Epithelial cell of esophagus (primary cell): ENCODE measurements around the gene ZNF831.

Experiments
- DNase-seq: peaks from one replicate; pipeline ENCODE4 v3.0.0; 2010; ENCODE audit warnings: low read depth
- H3K4me3 ChIP-seq: 2 replicates; pipeline ENCODE4 v1.5.1; 2011; ENCODE audit warnings: mild to moderate bottlenecking, low read length, control low read depth
- CTCF ChIP-seq: IDR thresholded peaks from 2 replicates; pipeline ENCODE4 v1.5.1; 2011; ENCODE audit warnings: low read depth, mild to moderate bottlenecking, low read length, control low read depth, inconsistent platforms; ENCODE audit not compliant: insufficient read depth; ENCODE audit errors: missing control alignments

ZNF831 gene

GRCh38 chr20:59223750-59224149 is 60.1 kb downstream of the ZNF831 start:
- no peak for TF ChIP-seq CTCF
- DNase-seq, result no peak
- H3K4me3 ChIP-seq, result no peak overlapping the region

- no peak overlapping the region for H3K4me3 ChIP-seq
- no peak for DNase-seq
- TF ChIP-seq CTCF, result no peak
Observed at GRCh38 chr20:59224236-59224635, 60.6 kb downstream of the ZNF831 start.

GRCh38 chr20:59230385-59230784 is 66.8 kb downstream of the ZNF831 start:
- H3K4me3 ChIP-seq, result no peak overlapping the region
- no peak for DNase-seq
- no peak for TF ChIP-seq CTCF

GRCh38 chr20:59231124-59231804 is 67.6 kb downstream of the ZNF831 start:
- no peak for TF ChIP-seq CTCF
- H3K4me3 ChIP-seq, result no peak overlapping the region
- no peak for DNase-seq

GRCh38 chr20:59232618-59233017 is 69.0 kb downstream of the ZNF831 start:
- no peak for TF ChIP-seq CTCF
- DNase-seq, result no peak

GRCh38 chr20:59235226-59235625 is 71.6 kb downstream of the ZNF831 start:
- no peak for DNase-seq
- no peak overlapping the region for H3K4me3 ChIP-seq
- TF ChIP-seq CTCF, result no peak

More at GRCh38 chr20:59232618-59233017, 69.0 kb downstream of the ZNF831 start:
- H3K4me3 ChIP-seq, result no peak overlapping the region

- DNase-seq, result no peak
- TF ChIP-seq CTCF, result no peak
- H3K4me3 ChIP-seq, result no peak overlapping the region
Observed at GRCh38 chr20:59240006-59240405, 76.4 kb downstream of the ZNF831 start.
